IMR-90 (cell line): ENCODE results near the gene COL23A1. TPM values are rescaled to one million over a fixed set of nuclear protein-coding genes. Genes with fewer than 3 reads are reported as not detected.

Experiments used
- ATAC-seq: fragments of 200-7000 bp; cut with Tn5 transposase; 2 replicates; pipeline ENCODE4 v1.9.1; 2020; ENCODE audit warnings: low read depth, mild to moderate bottlenecking, moderate library complexity
- BruUV-seq: library from RNA; stranded (reverse); fragments of 400-500 nt; replicated peaks from 2 replicates; lab custom pipeline; 2021; lab: Mats Ljungman, UMichigan
- CTCF ChIA-PET: fragments of 300-600 bp; formaldehyde crosslinking; extraction: SDS; loops from one replicate; lab custom pipeline; 2021; ENCODE audit warnings: antibody characterized with exemption; lab: Yijun Ruan, JAX
- POLR2A ChIA-PET: fragments of 300-600 bp; sonication (Branson Sonifier 250); formaldehyde crosslinking; loops from one replicate; lab custom pipeline; 2022; ENCODE audit warnings: antibody characterized with exemption; ENCODE audit not compliant: unreplicated experiment; lab: Charles Lee
- DNase-seq: peaks from one replicate; pipeline ENCODE4 v3.0.0; 2013
- H2AFZ ChIP-seq: replicated peaks from 2 replicates; pipeline ENCODE3; 2013; ENCODE audit warnings: low read length, mild to moderate bottlenecking; ENCODE audit not compliant: poor library complexity
- H2AK5ac ChIP-seq: 2 replicates; pipeline ENCODE4 v1.6.1; 2013; ENCODE audit warnings: low read depth, low read length, inconsistent platforms
- H2AK9ac ChIP-seq: replicated peaks from 2 replicates; pipeline ENCODE3; 2013; ENCODE audit warnings: mild to moderate bottlenecking, low read depth, low read length, moderate library complexity; ENCODE audit not compliant: poor library complexity
- H2BK120ac ChIP-seq: 2 replicates; pipeline ENCODE4 v1.6.1; 2013; ENCODE audit warnings: low read depth, low read length, inconsistent platforms
- H2BK15ac ChIP-seq: 3 replicates; pipeline ENCODE4 v1.6.1; 2013; ENCODE audit warnings: low read depth, low read length, inconsistent platforms
- H2BK20ac ChIP-seq: 2 replicates; pipeline ENCODE4 v1.6.1; 2013; ENCODE audit warnings: low read depth, mild to moderate bottlenecking, inconsistent platforms, low read length, moderate library complexity
- H2BK5ac ChIP-seq: 2 replicates; pipeline ENCODE4 v1.6.1; 2013; ENCODE audit warnings: mild to moderate bottlenecking, low read depth, low read length, inconsistent platforms; ENCODE audit not compliant: poor library complexity, severe bottlenecking
- H3K14ac ChIP-seq: replicated peaks from 2 replicates; pipeline ENCODE4 v1.6.1; 2013; ENCODE audit warnings: low read depth, low read length, inconsistent platforms
- H3K18ac ChIP-seq: 2 replicates; pipeline ENCODE4 v1.6.1; 2013; ENCODE audit warnings: low read depth, low read length, control low read depth
- H3K23ac ChIP-seq: 2 replicates; pipeline ENCODE4 v1.6.1; 2013; ENCODE audit warnings: low read depth, low read length, inconsistent platforms
- H3K27ac ChIP-seq: 2 replicates; pipeline ENCODE4 v1.5.1; 2013; ENCODE audit warnings: mild to moderate bottlenecking, control low read depth, low read length; ENCODE audit not compliant: insufficient read depth
- H3K27me3 ChIP-seq: 2 replicates; pipeline ENCODE4 v1.6.1; 2013; ENCODE audit warnings: low read length; ENCODE audit not compliant: control insufficient read depth, insufficient read depth
- H3K36me3 ChIP-seq: 2 replicates; pipeline ENCODE4 v1.6.1; 2013; ENCODE audit warnings: low read length, mixed read lengths; ENCODE audit not compliant: control insufficient read depth, insufficient read depth
- H3K4ac ChIP-seq: 2 replicates; pipeline ENCODE4 v1.6.1; 2013; ENCODE audit warnings: low read depth, low read length, inconsistent platforms
- H3K4me1 ChIP-seq: 2 replicates; pipeline ENCODE4 v1.6.1; 2013; ENCODE audit warnings: low read length, mixed read lengths; ENCODE audit not compliant: control insufficient read depth, insufficient read depth
- H3K4me2 ChIP-seq: 2 replicates; pipeline ENCODE4 v1.6.1; 2013; ENCODE audit warnings: low read depth, mild to moderate bottlenecking, control low read depth, low read length, moderate library complexity
- H3K4me3 ChIP-seq: 2 replicates; pipeline ENCODE4 v1.5.1; 2013; ENCODE audit warnings: low read depth, mild to moderate bottlenecking, control low read depth, low read length, moderate library complexity; ENCODE audit not compliant: insufficient read depth
- H3K56ac ChIP-seq: 2 replicates; pipeline ENCODE4 v1.6.1; 2013; ENCODE audit warnings: low read length, inconsistent platforms; ENCODE audit not compliant: insufficient read depth; ENCODE audit errors: extremely low read depth
- H3K79me1 ChIP-seq, 2 experiments: 2 replicates each; pipeline ENCODE4 v1.6.1; 2013; ENCODE audit warnings: low read length in 2 of 2, inconsistent platforms in 1 of 2, low read depth in 1 of 2
- H3K9ac ChIP-seq: 2 replicates; pipeline ENCODE4 v1.6.1; 2013; ENCODE audit warnings: low read depth, low read length, control low read depth
- H3K9me1 ChIP-seq: 2 replicates; pipeline ENCODE4 v1.6.1; 2013; ENCODE audit warnings: low read length, inconsistent platforms; ENCODE audit not compliant: insufficient read depth
- H3K9me3 ChIP-seq: 2 replicates; pipeline ENCODE4 v1.6.1; 2013; ENCODE audit warnings: low read length; ENCODE audit not compliant: control insufficient read depth, insufficient read depth
- H4K20me1 ChIP-seq: 2 replicates; pipeline ENCODE4 v1.6.1; 2013; ENCODE audit warnings: low read length, inconsistent platforms; ENCODE audit not compliant: insufficient read depth
- H4K5ac ChIP-seq: 2 replicates; pipeline ENCODE4 v1.6.1; 2013; ENCODE audit warnings: mild to moderate bottlenecking, low read depth, low read length, control low read depth
- H4K8ac ChIP-seq, 2 experiments: 2 replicates each; pipeline ENCODE4 v1.6.1; 2013; ENCODE audit warnings: low read depth in 2 of 2, low read length in 2 of 2, control low read depth in 1 of 2, inconsistent platforms in 1 of 2
- H4K91ac ChIP-seq: 2 replicates; pipeline ENCODE4 v1.6.1; 2013; ENCODE audit warnings: low read depth, low read length, inconsistent platforms; ENCODE audit not compliant: insufficient read depth
- CEBPB ChIP-seq: IDR thresholded peaks from 2 replicates; pipeline ENCODE4 v1.6.1; 2012; ENCODE audit warnings: low read depth, low read length, improper control_type of control experiment
- CHD1 ChIP-seq: IDR thresholded peaks from 2 replicates; pipeline ENCODE4 v1.6.1; 2012; ENCODE audit warnings: low read depth, low read length, improper control_type of control experiment
- MXI1 ChIP-seq: IDR thresholded peaks from 2 replicates; pipeline ENCODE4 v1.6.1; 2012; ENCODE audit warnings: low read depth, mild to moderate bottlenecking, low read length, moderate library complexity, borderline replicate concordance
- RFX5 ChIP-seq: IDR thresholded peaks from 2 replicates; pipeline ENCODE4 v1.8.0; 2012; ENCODE audit warnings: low read depth, mild to moderate bottlenecking, low read length, moderate library complexity
- WGBS, 2 experiments: methylation state at CpG; one replicate each; pipeline versions ENCODE4 v1.1.5 to v1.1.7; 2013; ENCODE audit warnings: missing lambda C conversion rate in 2 of 2; ENCODE audit not compliant: insufficient read length in 1 of 2; ENCODE audit errors: extremely low coverage in 2 of 2; 5-methylcytosine and 5-hydroxymethylcytosine counted together
- dilution Hi-C: fragments of 300-500 bp; cut with HindIII; formaldehyde crosslinking; loops from one replicate; pipeline ENCODE4 v1.14.3; 2018; ENCODE audit warnings: low sequenced_read_pairs; ENCODE audit not compliant: unreplicated experiment
- in situ Hi-C: fragments of 300-500 bp; cut with MboI; formaldehyde crosslinking; loops from 3 replicates; pipeline ENCODE4 v1.14.3; 2019; ENCODE audit warnings: low sequenced_read_pairs, inconsistent platforms, mixed read lengths
- intact Hi-C: fragments of 100-400 bp; cut with micrococcal nuclease; formaldehyde crosslinking; loops from 2 replicates; pipeline ENCODE4 v1.10.0; 2022
- polyA plus RNA-seq, 3 experiments: library from polyadenylated mRNA; depleted of rRNA; stranded (reverse); fragments of >200 nt; gene quantifications; 2 replicates each; pipeline ENCODE4 v1.2.3, GENCODE V29; 2012; ENCODE audit warnings: low replicate concordance in 1 of 3
- total RNA-seq: library from RNA; depleted of rRNA; stranded (reverse); fragments of >200 nt; gene quantifications from 2 replicates; pipeline ENCODE4 v1.2.3, GENCODE V29; 2012

The COL23A1 gene
- total and polyA plus RNA-seq, 2 of the 4 experiments (the other 2 are of a cell fraction), result not detected

DNA sequence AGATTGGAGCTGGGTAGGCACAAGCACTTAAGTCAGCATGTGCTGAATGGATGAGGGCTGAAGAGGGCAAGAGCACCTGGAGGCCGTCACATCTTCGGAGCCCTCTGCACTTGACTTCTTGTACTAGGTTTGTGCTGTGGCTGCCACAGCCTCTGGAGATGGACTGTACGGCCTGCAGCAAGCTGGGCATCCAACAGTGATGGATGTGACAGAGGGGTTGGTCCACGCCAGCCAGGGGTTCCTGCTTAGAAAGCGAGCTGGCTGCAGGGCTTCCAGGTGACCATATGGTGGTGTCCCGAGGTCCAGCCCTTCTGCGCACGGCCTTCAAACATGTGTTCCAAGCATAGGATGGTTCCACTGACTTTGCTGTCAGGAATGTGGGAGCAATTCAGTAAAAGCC is 292.4 kb downstream of the COL23A1 start:
- H3K27ac ChIP-seq, result no peak overlapping the region
- H3K4me2 ChIP-seq, result no peak overlapping the region
- no peaks in the 10 kb centered on the region for H3K4me1 ChIP-seq
- ATAC-seq, result no peak
- H2BK5ac ChIP-seq, result no peak overlapping the region
- no peak overlapping the region for H4K5ac ChIP-seq
- H3K36me3 ChIP-seq, result no peaks in the 10 kb centered on the region
- H3K56ac ChIP-seq, result no peak overlapping the region
- TF ChIP-seq CEBPB, result no peak
- TF ChIP-seq MXI1, result no peak
- TF ChIP-seq CHD1, result no peak
- TF ChIP-seq RFX5, result no peak
- H4K8ac ChIP-seq, result no peak overlapping the region
- no peak overlapping the region for H2AK5ac ChIP-seq
- H3K79me1 ChIP-seq, result no peaks in the 10 kb centered on the region
- in situ Hi-C loops (loop anchor here (25.0 kb wide), 1 partner anchor 1190 kb away; no protein-coding TSS in a partner anchor), intact Hi-C loops (no loop called here), dilution Hi-C loops (no loop called here)
- H2BK20ac ChIP-seq, result no peak overlapping the region
- H3K9ac ChIP-seq, result no peak overlapping the region
- no peak overlapping the region for H2BK15ac ChIP-seq
- 63% methylated on average over 4 of the region's 8 CpGs; no CpG with 5 or more reads in 1 of the 2 experiments for WGBS, 2 experiments
- no TSS peak for BruUV-seq
- no peak overlapping the region for H4K91ac ChIP-seq
- no peaks in the 10 kb centered on the region; the same call in 1 of the 2 replicates for H3K27me3 ChIP-seq
- no peak overlapping the region for H2AK9ac ChIP-seq
- H3K4me3 ChIP-seq, result no peak overlapping the region
- H3K14ac ChIP-seq, result no peak overlapping the region
- H2AFZ ChIP-seq, result no peak overlapping the region
- no peaks in the 10 kb centered on the region for H4K20me1 ChIP-seq
- H2BK120ac ChIP-seq, result no peak overlapping the region
- DNase-seq, result no peak
- no peaks in the 10 kb centered on the region for H3K9me1 ChIP-seq
- ChIA-PET CTCF (no interaction called here), POLR2A (no interaction called here)
- peaks cover 11% of the 10 kb centered on the region for H3K9me3 ChIP-seq
- no peak overlapping the region for H3K18ac ChIP-seq
- H3K23ac ChIP-seq, result no peak overlapping the region
- no peak overlapping the region for H3K4ac ChIP-seq
